Right cardiac atrium (tissue), 5 donors: Measurements from ENCODE around the gene TRIML1. TPM values are rescaled to one million over a fixed set of nuclear protein-coding genes. Genes with fewer than 3 reads are reported as not detected.

Experiments used
- ATAC-seq, 2 donors: fragments of 200-7000 bp; cut with Tn5 transposase; one replicate each; pipeline versions ENCODE4 v1.8.0 to v1.9.1; 2020; ENCODE audit warnings: moderate library complexity in 2 of 2, mild to moderate bottlenecking in 1 of 2
- DNase-seq, 3 donors: peaks; one replicate each; pipeline ENCODE4 v3.0.0-alpha.2; 2020
- H3K27ac ChIP-seq: one replicate; pipeline ENCODE4 v1.5.1; 2013; ENCODE audit warnings: mild to moderate bottlenecking, low read length, control low read depth, moderate library complexity
- H3K27me3 ChIP-seq: one replicate; pipeline ENCODE4 v1.6.1; 2013; ENCODE audit not compliant: control insufficient read depth, insufficient read depth
- H3K4me1 ChIP-seq: one replicate; pipeline ENCODE4 v1.6.1; 2013; ENCODE audit warnings: low read length; ENCODE audit not compliant: control insufficient read depth, insufficient read depth
- H3K4me3 ChIP-seq: one replicate; pipeline ENCODE4 v1.5.1; 2013; ENCODE audit warnings: low read length, control low read depth
- H3K9me3 ChIP-seq: one replicate; pipeline ENCODE4 v1.6.1; 2013; ENCODE audit warnings: low read length; ENCODE audit not compliant: control insufficient read depth
- WGBS: extraction: QIAGEN DNeasy Blood & Tissue Kit; methylation state at CpG from one replicate; pipeline ENCODE4 v1.1.7; 2013; 5-methylcytosine and 5-hydroxymethylcytosine counted together
- intact Hi-C, 4 donors: fragments of 100-400 bp; cut with DNase I; formaldehyde crosslinking; loops; one replicate each; pipeline versions ENCODE4 v1.11.0 to v1.14.0; 2022 to 2023
- long read RNA-seq, 4 donors: library from polyadenylated mRNA; unstranded; transcript quantifications; one replicate each; pipeline ENCODE4 v2.0.0, GENCODE V29; 2020 to 2021
- polyA plus RNA-seq: library from polyadenylated mRNA; stranded (reverse); fragments of 200-250 nt; gene quantifications from one replicate; pipeline ENCODE4 v1.2.3, GENCODE V29; 2013
- total RNA-seq, 4 donors: library from RNA; stranded (reverse); fragmentation: NEBNext Ultra II Directional; extraction: Animal tissue kit (Norgen Biotek cat#: 25700); gene quantifications; one replicate each; pipeline ENCODE4 v1.2.1, GENCODE V29; 2021
- donor health status: healthy with polysubstance abuse.
- donor health status: DM: no; HTN: yes; CAD: no.
- donor health status: DM: no; HTN: no; CAD: no.
- donor health status: DM: no; HTN: yes; CAD: no; lungs with severe emphysema.
- donor health status: DM: yes; HTN: yes; CAD: no.

The TRIML1 gene, protein sequence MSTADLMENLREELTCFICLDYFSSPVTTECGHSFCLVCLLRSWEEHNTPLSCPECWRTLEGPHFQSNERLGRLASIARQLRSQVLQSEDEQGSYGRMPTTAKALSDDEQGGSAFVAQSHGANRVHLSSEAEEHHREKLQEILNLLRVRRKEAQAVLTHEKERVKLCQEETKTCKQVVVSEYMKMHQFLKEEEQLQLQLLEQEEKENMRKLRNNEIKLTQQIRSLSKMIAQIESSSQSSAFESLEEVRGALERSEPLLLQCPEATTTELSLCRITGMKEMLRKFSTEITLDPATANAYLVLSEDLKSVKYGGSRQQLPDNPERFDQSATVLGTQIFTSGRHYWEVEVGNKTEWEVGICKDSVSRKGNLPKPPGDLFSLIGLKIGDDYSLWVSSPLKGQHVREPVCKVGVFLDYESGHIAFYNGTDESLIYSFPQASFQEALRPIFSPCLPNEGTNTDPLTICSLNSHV
- not detected for total RNA-seq
- polyA plus RNA-seq, result not detected
- long read RNA-seq, donor 1, result 0 reads
- long read RNA-seq, donor 2, result 0 reads
- long read RNA-seq, donor 3, result 0 reads
- long read RNA-seq, donor 4, result 0 reads

DNA sequence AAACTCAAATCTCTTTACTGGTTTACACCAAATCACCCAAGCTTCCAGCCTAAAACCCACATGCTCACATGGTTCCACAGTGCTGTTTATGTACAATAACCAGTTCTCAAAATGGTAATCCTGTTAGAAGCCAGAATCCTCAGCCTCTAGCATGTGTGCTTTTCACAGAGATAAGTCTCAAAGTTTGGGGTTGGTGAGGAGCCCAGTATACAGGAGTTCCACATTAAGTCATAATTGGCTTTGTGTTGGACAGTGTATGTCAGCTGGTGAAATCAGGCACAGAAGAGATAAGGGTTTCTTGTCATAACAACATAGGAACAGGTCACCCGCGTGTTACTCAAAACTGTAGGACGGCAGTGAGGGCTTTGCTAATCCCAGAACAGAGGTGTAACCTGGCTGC is at the start of gene TRIML1:
Gene TRIML1, plus strand, starts transcription at position 301 of the 400 bp plus-strand sequence. CDS start 118 bp downstream, outside the sequence.
- H3K27ac ChIP-seq, result no peak within 1 kb of the TSS
- ATAC-seq (no peak), DNase-seq (no peak)
- H3K4me1 ChIP-seq, result no peaks in the 10 kb centered on the region
- WGBS, result 82% methylated on average over 3 of the region's 3 CpGs
- H3K9me3 ChIP-seq, result no peaks in the 10 kb centered on the region
- intact Hi-C loops, result no loop called here
- no peak within 1 kb of the TSS for H3K4me3 ChIP-seq
- peaks cover 3% of the 10 kb centered on the region for H3K27me3 ChIP-seq

DNA sequence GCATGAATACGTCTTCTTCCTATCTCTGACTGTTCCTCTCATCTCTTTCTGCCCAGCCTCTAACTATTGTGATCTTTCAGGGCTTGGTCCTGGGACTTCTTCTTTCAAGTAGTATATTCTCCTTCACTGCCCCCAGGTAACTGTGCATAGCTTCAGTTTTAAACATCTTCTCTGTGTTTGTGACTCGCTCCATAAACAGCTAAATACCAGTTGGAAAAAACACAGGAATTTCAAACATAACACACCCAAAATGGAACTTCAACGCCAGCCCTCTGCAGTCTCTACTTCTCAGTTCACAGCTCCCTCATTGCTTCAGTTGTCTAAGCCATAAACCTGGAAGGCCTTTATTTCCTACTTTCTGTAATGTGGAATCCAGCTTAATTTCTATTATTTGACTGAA is 46.4 kb upstream of the TRIML1 start:
- no peak overlapping the region for H3K4me3 ChIP-seq
- 85% methylated on average over 3 of the region's 3 CpGs for WGBS
- no peaks in the 10 kb centered on the region for H3K9me3 ChIP-seq
- ATAC-seq, result no peak
- intact Hi-C loops, result no loop called here
- H3K27ac ChIP-seq, result no peak overlapping the region
- no peaks in the 10 kb centered on the region for H3K27me3 ChIP-seq
- no peaks in the 10 kb centered on the region for H3K4me1 ChIP-seq
- DNase-seq, result no peak

DNA sequence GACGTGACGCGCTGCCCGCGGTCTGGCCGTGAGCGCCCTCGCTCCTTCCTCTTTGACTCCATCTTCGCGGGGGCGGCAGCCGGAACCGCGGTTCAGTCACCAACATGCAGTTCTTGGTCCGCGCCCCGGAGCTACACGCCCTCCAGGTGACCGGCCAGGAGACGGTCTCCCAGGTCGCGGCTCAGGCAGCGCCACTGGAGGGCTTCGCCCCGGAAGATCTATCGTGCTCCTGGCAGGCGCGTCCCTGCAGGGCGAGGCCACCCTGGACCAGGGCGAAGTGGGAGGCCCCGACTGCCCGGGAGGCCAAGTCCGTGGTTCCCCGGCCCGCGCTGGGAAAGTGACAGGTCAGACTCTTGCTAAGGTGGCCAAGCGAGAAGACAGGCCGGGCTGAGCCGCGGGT is 32.8 kb upstream of the TRIML1 start:
- no peaks in the 10 kb centered on the region for H3K4me1 ChIP-seq
- no peaks in the 10 kb centered on the region for H3K9me3 ChIP-seq
- no peaks in the 10 kb centered on the region for H3K27me3 ChIP-seq
- no peak overlapping the region for H3K4me3 ChIP-seq
- no peak overlapping the region for H3K27ac ChIP-seq
- WGBS, result 98% methylated on average over 40 of the region's 40 CpGs
- ATAC-seq (no peak), DNase-seq (peak in 1 of 3 donors; percentile 51)
- intact Hi-C loops, result no loop called here

DNA sequence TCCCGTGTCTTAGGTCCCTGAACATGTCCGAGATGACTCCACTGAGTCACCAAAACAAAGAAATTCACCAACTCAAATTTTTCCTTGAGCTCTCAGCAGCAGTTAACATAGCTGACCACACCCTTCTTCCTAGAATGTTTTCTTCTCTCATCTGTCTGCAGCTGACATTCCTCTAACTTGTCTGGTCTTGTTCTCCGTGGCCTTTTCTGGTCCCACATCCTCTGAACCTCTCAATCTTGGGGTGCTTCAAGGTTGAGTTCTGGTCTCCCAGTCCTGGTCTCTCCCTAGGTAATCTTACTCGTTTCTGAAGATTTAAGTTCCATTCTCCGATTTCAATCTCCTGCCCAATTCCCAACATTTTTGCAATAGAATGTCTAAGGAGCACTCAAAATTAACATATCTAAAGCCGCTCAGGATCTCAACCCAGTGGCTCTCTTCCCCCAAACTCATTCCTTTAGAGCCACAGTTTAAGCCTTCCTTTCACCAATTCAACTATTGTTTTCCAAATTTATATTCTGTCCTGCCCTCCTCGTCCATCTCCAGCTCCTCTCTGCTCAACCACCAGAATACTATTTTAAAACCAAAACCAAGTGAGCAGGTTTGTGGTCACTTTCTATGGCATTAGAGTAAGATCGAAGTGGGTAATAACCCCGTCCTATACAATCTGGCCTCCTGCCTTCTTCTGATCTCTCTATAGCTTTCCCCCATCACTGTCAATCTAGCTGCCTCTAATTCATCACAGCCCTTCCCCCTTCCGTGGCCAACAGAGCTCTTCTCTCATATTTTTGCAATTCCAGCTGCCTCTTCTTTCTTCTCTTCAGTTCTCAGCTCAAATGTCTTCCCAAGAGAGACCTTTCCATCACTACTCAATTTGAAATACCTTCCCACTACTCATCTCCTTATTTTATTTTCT is 31.1 kb upstream of the TRIML1 start:
- no peak overlapping the region for H3K4me3 ChIP-seq
- H3K4me1 ChIP-seq, result no peaks in the 10 kb centered on the region
- no peaks in the 10 kb centered on the region for H3K27me3 ChIP-seq
- H3K9me3 ChIP-seq, result no peaks in the 10 kb centered on the region
- H3K27ac ChIP-seq, result no peak overlapping the region
- ATAC-seq, result no peak
- intact Hi-C loops, result no loop called here
- WGBS, result 53% methylated on average over 10 of the region's 10 CpGs
- DNase-seq, result no peak

DNA sequence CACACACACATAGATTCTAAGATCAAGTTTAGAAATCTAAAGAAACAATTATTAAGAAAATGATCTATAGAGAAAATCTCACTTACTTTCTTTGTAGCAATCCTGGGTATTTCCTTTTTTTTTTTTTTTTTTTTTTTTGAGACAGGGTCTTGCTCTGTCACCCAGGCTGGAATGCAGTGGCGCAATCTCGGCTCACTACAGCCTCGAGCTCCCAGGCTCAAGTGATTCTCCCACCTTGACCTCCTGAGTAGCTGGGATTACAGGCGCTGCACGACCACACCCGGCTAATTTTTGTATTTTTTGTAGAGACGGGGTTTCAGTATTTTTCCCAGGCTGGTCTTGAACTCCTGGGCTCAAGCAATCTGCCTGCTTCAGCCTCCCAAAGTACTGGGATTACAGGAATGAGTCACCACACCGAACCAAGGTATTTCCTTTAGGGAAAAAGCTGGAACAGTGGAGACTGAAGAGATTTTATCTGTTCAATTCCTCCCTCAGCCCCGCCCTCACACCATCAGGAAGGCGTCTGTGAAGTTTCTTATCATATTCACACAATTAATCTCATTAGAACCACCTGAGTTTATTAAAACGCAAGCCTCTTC is 30.0 kb upstream of the TRIML1 start, which contains the start of gene TRIML2:
Gene TRIML2, minus strand, starts transcription at position 447 of the 599 bp plus-strand sequence. CDS start 4,235 bp downstream, outside the sequence.
- no peak for ATAC-seq
- Histone ChIP-seq H3K27me3 (no peaks in the 10 kb centered on the region), H3K9me3 (no peaks in the 10 kb centered on the region), H3K4me1 (no peaks in the 10 kb centered on the region), H3K27ac (no peak within 1 kb of the TSS), H3K4me3 (no peak within 1 kb of the TSS)
- intact Hi-C loops, result no loop called here
- WGBS, result 39% methylated on average over 11 of the region's 11 CpGs
- no peak for DNase-seq

DNA sequence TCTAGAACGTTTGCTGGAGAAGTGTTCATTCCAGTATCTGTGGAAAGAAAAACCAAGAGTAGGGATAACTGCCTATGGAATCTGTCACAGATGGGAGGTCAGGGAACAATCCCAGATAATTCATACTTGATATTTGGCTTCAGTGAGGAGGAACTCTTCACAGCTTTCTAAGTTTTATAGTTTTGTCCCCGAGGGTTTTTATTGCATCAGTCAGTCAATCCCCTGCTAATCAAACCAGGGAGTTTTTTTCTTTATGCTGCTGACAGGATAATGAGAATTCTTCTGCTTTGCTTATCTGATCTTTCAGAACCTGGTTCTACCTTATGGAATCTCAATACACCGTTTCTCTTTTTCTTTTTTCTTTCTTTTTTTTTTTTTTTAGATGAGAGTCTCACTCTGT is 29.2 kb upstream of the TRIML1 start:
- Histone ChIP-seq H3K27ac (no peak overlapping the region), H3K4me1 (no peaks in the 10 kb centered on the region), H3K9me3 (no peaks in the 10 kb centered on the region), H3K4me3 (no peak overlapping the region), H3K27me3 (no peaks in the 10 kb centered on the region)
- DNase-seq (no peak), ATAC-seq (no peak)
- intact Hi-C loops, result no loop called here
- 38% methylated on average over 3 of the region's 3 CpGs for WGBS

DNA sequence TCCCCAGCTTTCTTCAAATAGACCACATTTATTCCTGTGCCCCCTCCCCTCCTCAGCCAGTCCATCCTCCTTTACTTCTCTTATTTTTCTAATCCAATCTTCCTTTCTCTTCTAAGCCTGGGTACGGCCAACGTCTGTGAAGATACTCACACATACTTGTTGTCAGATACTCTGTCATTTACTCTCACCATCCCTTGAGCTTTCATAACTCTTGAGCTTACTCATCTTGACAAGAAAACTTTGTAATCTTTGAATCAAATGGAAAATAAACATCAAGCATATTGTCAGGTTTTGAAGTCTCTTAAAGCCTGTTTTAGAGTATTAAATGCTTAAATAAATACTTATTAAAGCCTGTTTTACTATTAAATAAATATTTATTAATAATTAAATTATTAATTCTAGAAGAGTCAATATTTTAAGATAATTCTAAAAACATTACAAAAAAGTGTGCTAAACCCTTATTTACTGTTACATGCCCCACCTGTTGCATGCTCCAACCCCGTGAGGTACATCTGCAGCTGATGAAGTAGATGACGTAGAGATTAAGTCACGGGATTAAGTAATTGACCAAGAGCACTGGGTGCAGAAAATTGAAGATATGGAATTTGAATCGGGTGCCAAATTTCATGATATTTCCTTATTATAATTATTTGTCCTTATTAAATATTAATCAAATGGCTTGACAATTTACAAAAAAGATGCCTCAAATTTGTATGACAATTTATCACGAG is 28.3 kb upstream of the TRIML1 start:
- Histone ChIP-seq H3K4me1 (no peaks in the 10 kb centered on the region), H3K9me3 (no peaks in the 10 kb centered on the region), H3K4me3 (no peak overlapping the region), H3K27ac (no peak overlapping the region), H3K27me3 (no peaks in the 10 kb centered on the region)
- intact Hi-C loops, result no loop called here
- DNase-seq (no peak), ATAC-seq (no peak)
- WGBS, result 64% methylated on average over 7 of the region's 7 CpGs

DNA sequence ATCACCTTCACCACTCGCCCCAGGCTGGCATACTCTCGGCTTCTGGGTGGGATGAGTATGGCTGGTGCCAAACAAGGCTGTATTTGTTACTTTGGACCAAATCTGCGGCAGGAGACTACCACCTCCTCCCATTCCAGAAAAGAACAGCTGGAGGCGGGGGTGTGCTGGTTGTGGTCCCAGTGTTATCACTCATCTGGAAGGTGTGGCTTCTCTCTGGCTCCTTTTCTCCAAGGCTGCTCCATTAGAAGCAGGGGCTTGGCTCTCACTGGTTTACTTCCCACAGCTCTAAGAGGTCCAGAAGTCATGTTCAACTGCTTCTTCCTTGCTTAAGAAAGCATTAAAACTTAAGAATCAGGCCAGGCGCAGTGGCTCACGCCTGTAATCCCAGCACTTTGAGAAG is 27.3 kb upstream of the TRIML1 start:
- DNase-seq (no peak), ATAC-seq (no peak)
- Histone ChIP-seq H3K27me3 (no peaks in the 10 kb centered on the region), H3K4me3 (no peak overlapping the region), H3K27ac (no peak overlapping the region), H3K4me1 (no peaks in the 10 kb centered on the region), H3K9me3 (no peaks in the 10 kb centered on the region)
- WGBS, result 82% methylated on average over 6 of the region's 6 CpGs
- intact Hi-C loops, result no loop called here

DNA sequence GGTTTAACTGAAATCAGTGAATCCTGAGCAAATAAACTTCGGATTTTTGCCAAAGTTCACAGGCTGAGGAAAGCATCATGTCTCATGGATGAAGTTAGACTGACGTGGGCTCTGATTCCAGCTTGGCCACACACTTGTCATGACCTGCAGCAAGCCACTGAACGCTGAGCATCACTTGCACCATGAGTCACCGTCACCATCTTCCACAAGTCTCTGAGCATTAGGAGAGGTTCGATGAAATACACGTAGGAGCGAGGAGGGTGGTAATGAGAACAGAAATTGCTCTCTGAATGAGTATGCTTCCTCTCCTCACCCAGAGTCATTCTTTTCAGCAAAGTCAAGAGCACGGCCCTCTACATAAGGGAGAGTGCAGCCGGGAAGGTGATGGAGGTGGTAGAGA is 26.1 kb upstream of the TRIML1 start:
- intact Hi-C loops, result no loop called here
- ATAC-seq (no peak), DNase-seq (no peak)
- 88% methylated on average over 9 of the region's 9 CpGs for WGBS
- no peaks in the 10 kb centered on the region for H3K27me3 ChIP-seq
- no peaks in the 10 kb centered on the region for H3K9me3 ChIP-seq
- no peak overlapping the region for H3K27ac ChIP-seq
- no peak overlapping the region for H3K4me3 ChIP-seq
- no peaks in the 10 kb centered on the region for H3K4me1 ChIP-seq

DNA sequence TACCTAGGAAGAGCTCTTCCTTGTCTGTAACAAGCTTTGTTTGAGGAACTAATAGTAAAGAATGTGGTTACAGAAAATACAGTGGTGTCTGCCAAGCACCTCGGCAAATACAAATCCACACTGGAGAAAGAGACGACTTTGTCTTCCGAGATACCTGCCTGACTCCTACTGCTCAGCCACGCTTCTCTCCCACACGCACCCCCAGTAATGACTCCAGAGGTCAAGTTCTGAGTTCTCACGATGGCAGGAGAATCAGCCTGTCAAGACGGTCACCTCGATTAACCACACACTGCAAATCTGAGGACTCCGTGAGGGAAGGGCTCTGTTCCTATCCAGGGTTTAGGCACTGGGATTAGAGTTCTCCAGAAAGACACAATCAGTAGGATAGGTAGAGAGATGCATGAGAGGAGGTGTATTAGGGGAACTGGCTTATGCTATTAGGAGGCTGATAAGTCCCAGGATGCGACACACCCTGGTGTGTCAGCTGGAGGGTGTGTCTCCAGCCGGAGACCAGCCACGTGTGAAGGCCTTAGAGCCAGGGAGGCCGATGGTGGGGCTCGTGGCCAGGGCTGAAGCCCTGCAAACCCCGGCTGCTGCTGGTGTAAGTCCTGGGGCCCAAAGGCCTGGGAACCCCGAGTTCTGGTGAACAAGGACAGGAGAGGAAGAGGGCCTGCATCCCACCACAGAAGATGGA is 21.5 kb upstream of the TRIML1 start:
- no peaks in the 10 kb centered on the region for H3K9me3 ChIP-seq
- intact Hi-C loops, result no loop called here
- H3K4me1 ChIP-seq, result no peaks in the 10 kb centered on the region
- H3K27ac ChIP-seq, result no peak overlapping the region
- H3K4me3 ChIP-seq, result no peak overlapping the region
- WGBS, result 84% methylated on average over 16 of the region's 16 CpGs
- no peaks in the 10 kb centered on the region for H3K27me3 ChIP-seq
- no peak for ATAC-seq
- DNase-seq, result no peak
